Omental fat pad (tissue), 4 donors: ENCODE results near the gene NAT14. TPM values are rescaled to one million over a fixed set of nuclear protein-coding genes. Genes with fewer than 3 reads are reported as not detected.

Source experiments
- ATAC-seq: fragments of 150-250 bp; one replicate; pipeline ENCODE4 v1.9.1; 2016; ENCODE audit warnings: mild to moderate bottlenecking, moderate library complexity; ENCODE audit not compliant: low FRiP score
- DNase-seq: peaks from one replicate; pipeline ENCODE4 v3.0.0-alpha.2; 2019; ENCODE audit warnings: low spot score
- CTCF ChIP-seq, 3 donors: fragments of 450-650 bp; IDR thresholded peaks; one replicate each; pipeline ENCODE4 v1.5.1; 2016 to 2017; ENCODE audit warnings: antibody characterized with exemption in 3 of 3, mild to moderate bottlenecking in 3 of 3, moderate library complexity in 2 of 3
- total RNA-seq, 4 donors: library from RNA; depleted of rRNA; stranded (reverse); fragments of >200 nt; gene quantifications; one replicate each; pipeline ENCODE4 v1.1.0, GENCODE V29; 2016

Gene NAT14
- total RNA-seq, 4 donors from 2014 or later: 2.3 to 4.6 (median 2.6) TPM

- no peak for ATAC-seq
- no peak for DNase-seq
- no peak for TF ChIP-seq CTCF (IDR thresholded peaks at IDR 0.05)
These were observed 1.9 kb upstream of the NAT14 start for GRCh38 chr19:55482967-55483705.

- ATAC-seq (no peak), DNase-seq (no peak)
- TF ChIP-seq CTCF (IDR thresholded peaks at IDR 0.05): no peak
These were observed 1.0 kb upstream of the NAT14 start for GRCh38 chr19:55483706-55484592.

GRCh38 chr19:55485439-55486011 is 537 bp downstream of the NAT14 start:
- no peak for TF ChIP-seq CTCF (IDR thresholded peaks at IDR 0.05)
- ATAC-seq: no peak
- DNase-seq: no peak

GRCh38 chr19:55486043-55486970 is 1.3 kb downstream of the NAT14 start:
- no peak for DNase-seq
- TF ChIP-seq CTCF (IDR thresholded peaks at IDR 0.05): peak in 1 of 3 donors; percentile 6
- no peak for ATAC-seq

GRCh38 chr19:55486971-55487923 is 2.3 kb downstream of the NAT14 start:
- no peak for TF ChIP-seq CTCF (IDR thresholded peaks at IDR 0.05)
- ATAC-seq: peak; percentile 84
- peak; percentile 65 for DNase-seq
